ENCODE measurements around the gene STEEP1.
A peak's percentile ranks its signal among the peaks of the same experiment; 100 is the strongest.

The STEEP1 gene

DNA sequence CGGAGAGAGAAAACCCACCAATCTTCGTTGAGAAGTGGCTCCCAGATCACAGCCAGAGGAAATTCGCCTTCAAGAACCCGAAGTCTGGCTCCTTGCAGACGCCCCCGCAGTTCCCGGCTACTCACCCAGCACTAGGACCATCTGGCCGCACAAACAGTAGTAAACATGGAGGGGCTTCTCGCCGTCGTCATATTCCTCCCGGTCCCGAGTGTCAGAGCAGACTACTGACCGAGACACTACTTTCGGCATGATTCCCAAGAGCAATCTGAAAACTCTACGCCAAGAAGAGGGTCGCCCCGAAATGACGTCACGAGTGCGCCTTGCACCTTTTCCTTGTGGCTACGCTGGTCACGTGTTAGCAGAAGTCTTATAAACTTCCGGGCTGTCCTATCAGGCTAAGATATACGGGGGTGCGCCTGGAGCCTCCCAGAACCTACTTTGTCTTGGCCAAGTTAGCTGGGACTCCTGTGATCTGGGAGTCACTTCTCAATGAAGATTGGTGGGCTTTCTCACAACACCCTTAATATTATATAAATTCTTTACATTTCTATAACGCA lies at the start of gene STEEP1:
Gene STEEP1, minus strand, starts transcription at position 303 of the 557 bp plus-strand sequence. Its CDS starts 54 bp downstream, at position 249.
- no peaks in the 10 kb centered on the region for H3K36me3 ChIP-seq (ENCODE audit: insufficient read depth, low read length)
- no peaks in the 10 kb centered on the region for H3K9me3 ChIP-seq (ENCODE audit: low read length)
- no peaks in the 10 kb centered on the region for H3K27me3 ChIP-seq (ENCODE audit: control insufficient read depth in 1 of 2, insufficient read depth in 2 of 2, low read length in 2 of 2)
- no peaks in the 10 kb centered on the region for H3K4me1 ChIP-seq (ENCODE audit: insufficient read depth, low read length)
- H3K27ac ChIP-seq (ENCODE audit: low read depth, low read length): no peak within 1 kb of the TSS
- H3K4me3 ChIP-seq (ENCODE audit: low read depth in 1 of 2, low read length in 2 of 2): peak within 1 kb of the TSS; percentile 37 to 68
- H3K9ac ChIP-seq (ENCODE audit: low read length): peak within 1 kb of the TSS; percentile 71

DNA sequence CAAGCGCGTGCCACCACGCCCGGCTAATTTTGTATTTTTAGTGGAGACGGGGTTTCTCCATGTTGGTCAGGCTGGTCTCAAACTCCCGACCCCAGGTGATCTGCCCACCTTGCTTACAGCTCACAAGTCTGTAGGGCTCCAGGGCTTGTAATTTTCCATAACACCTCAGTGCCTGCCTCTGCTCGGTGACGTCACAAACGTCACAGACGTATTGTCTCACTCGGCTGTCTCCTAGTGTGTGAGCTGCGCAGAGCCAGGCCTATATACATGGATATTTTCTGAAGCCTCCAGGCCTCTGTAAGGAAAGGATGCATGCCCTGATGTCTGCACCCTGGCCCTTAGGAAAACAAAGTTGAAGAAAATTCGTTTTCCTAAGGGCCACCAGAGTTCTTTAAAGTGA lies 49.6 kb upstream of the STEEP1 start:
- no peaks in the 10 kb centered on the region for H3K36me3 ChIP-seq (ENCODE audit: insufficient read depth, low read length)
- H3K4me3 ChIP-seq (ENCODE audit: low read depth in 1 of 2, low read length in 2 of 2): no peak overlapping the region
- H3K9ac ChIP-seq (ENCODE audit: low read length): no peak overlapping the region
- no peaks in the 10 kb centered on the region for H3K27me3 ChIP-seq (ENCODE audit: control insufficient read depth in 1 of 2, insufficient read depth in 2 of 2, low read length in 2 of 2)
- H3K27ac ChIP-seq (ENCODE audit: low read depth, low read length): no peak overlapping the region
- no peaks in the 10 kb centered on the region for H3K9me3 ChIP-seq (ENCODE audit: low read length)
- H3K4me1 ChIP-seq (ENCODE audit: insufficient read depth, low read length): no peaks in the 10 kb centered on the region

DNA sequence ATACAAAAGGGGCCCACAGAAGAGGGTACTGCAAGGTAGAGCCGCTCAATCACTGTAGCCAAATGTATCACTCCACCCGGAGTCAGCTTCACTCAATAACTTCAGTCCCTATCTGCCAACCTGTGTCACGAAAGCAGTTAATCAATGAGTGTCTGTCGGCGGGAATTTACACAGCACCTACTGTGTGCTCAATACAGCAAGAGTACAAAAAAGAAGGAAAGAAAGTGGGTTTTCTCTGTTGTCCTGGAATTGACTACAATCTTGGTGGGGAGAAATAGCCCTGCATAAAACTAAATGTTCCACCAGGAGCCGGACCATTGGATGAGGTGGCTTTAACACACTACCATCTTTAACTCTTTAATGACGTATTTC lies 41.8 kb upstream of the STEEP1 start:
- Histone ChIP-seq H3K27ac (ENCODE audit: low read depth, low read length) (peak overlapping the region; percentile 12), H3K27me3 (ENCODE audit: control insufficient read depth in 1 of 2, insufficient read depth in 2 of 2, low read length in 2 of 2) (no peaks in the 10 kb centered on the region), H3K4me1 (ENCODE audit: insufficient read depth, low read length) (no peaks in the 10 kb centered on the region), H3K36me3 (ENCODE audit: insufficient read depth, low read length) (no peaks in the 10 kb centered on the region), H3K4me3 (ENCODE audit: low read depth in 1 of 2, low read length in 2 of 2) (peak overlapping the region in 1 of 2 donors; percentile 76), H3K9me3 (ENCODE audit: low read length) (no peaks in the 10 kb centered on the region), H3K9ac (ENCODE audit: low read length) (peak overlapping the region; percentile 70)

DNA sequence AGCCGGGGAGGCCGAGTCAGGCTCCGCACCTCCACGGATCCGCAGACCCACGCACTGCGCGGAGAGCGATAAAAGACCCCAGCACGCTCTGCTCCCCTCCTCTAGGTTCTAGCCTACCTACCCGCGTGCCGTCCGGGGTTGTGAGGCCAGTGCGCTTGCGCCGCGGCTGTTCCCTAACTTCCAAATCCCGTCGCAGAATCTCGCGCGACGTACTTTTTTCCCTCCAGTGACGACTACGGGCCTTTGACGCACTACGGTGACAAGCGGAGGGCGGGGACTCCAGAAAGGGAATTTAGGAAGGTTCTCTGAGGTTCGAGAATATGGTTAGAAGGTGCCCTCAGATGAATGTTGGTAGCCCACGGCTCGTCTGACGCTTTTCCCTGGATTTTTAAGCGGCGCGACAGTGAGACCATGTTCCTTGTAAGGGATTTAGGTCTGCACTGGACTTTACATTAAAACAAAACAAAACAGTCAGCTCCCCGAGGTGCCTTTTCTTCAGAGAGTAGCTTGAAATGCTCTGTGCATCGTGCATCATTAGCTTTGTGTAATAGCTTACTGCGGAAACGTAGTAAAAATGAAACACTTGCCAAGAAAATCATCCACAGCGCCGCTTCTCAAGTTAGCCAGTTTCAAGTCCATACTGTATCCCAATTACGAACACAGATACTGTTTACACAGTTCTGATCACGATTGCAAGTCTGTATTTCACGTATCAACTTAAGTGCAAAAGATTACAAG lies 41.2 kb upstream of the STEEP1 start, which contains the start of gene NKRF:
Gene NKRF, minus strand, starts transcription at position 145 of the 738 bp plus-strand sequence.
- H3K27ac ChIP-seq (ENCODE audit: low read depth, low read length): peak within 1 kb of the TSS; percentile 76
- H3K4me1 ChIP-seq (ENCODE audit: insufficient read depth, low read length): no peaks in the 10 kb centered on the region

DNA sequence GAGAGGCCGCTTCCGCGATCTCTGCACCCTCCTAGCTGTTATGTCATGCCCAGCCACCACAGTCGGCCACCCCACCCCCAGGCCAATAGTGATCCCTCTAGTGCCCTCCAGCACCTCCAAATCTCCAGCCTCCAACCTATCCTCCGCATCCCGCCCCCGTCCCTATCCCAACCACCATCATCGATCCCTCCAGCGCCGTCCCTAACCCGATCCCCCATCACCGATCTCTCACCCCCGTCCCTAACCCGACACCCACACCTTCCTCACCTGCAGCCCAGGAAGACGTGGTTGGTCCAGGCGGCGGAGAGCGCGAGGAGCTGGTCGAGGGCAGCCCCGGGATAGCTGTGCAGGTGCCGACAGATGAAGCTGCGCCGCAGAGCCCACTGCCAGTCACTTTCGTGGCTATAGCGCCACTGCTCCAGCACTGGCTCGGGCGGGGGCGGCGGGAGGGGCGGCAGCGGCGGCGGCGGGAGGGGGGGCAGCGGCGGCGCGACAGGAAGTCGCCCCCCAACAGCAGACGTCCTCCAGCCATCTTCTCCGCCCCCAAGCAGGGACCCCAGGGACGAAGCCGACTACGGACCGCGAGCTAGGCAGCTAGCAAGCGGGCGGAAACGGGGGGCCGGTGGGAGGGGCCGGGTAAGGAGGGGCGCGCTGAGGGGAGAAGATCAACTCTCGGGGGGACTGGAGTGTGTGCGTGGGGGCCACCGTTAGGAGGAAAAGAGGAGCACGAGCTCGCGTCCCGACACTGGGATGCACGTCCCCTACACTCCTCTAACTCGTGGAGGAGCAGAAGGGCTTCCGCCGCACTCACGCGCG lies 40.5 kb upstream of the STEEP1 start:
- no peaks in the 10 kb centered on the region for H3K4me1 ChIP-seq (ENCODE audit: insufficient read depth, low read length)
- H3K27me3 ChIP-seq (ENCODE audit: control insufficient read depth in 1 of 2, insufficient read depth in 2 of 2, low read length in 2 of 2): no peaks in the 10 kb centered on the region
- no peaks in the 10 kb centered on the region for H3K36me3 ChIP-seq (ENCODE audit: insufficient read depth, low read length)

More for the DNA sequence above, 41.2 kb upstream of the STEEP1 start, which contains the start of gene NKRF:
- Histone ChIP-seq H3K9me3 (ENCODE audit: low read length) (no peaks in the 10 kb centered on the region), H3K36me3 (ENCODE audit: insufficient read depth, low read length) (no peaks in the 10 kb centered on the region), H3K27me3 (ENCODE audit: control insufficient read depth in 1 of 2, insufficient read depth in 2 of 2, low read length in 2 of 2) (no peaks in the 10 kb centered on the region), H3K9ac (ENCODE audit: low read length) (peak within 1 kb of the TSS; percentile 70), H3K4me3 (ENCODE audit: low read depth in 1 of 2, low read length in 2 of 2) (peak within 1 kb of the TSS; percentile 64 to 76)

DNA sequence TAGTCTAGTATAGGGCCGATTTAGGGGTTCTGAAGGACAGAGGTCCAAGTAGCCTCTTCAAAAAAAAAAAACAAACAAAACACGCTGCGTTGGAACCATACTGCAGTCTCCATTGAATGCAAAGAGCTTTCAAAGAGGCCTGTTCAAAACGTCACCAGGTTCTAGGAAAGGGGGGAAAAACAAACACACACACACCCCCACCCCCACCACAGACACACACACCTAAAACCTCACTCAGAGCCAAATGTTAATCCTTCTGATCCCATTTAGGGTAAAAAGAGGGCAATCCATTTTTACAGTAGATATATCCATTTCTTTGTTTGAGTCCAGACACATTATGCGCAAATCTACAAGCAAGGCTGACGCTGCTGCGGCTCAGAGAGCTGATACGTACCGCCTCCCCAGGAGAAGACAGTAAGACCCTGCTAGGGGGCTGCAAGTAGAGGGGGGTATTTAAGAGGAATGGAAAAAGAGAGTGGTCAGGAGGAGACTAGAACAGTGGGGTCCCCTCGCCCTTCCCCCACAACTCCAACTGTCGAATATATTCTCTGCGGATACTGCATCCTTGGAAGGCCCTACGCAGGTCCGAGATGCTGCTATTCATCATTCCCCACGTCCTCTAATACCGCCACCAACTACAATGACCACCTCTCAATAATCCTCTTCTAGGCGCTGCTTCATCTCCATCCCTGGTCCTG lies 39.7 kb upstream of the STEEP1 start:
- H3K4me1 ChIP-seq (ENCODE audit: insufficient read depth, low read length): no peaks in the 10 kb centered on the region
- H3K9ac ChIP-seq (ENCODE audit: low read length): peak overlapping the region; percentile 50
- peak overlapping the region; percentile 44 for H3K27ac ChIP-seq (ENCODE audit: low read depth, low read length)
- H3K4me3 ChIP-seq (ENCODE audit: low read depth in 1 of 2, low read length in 2 of 2): peak overlapping the region; percentile 64 to 68
- no peaks in the 10 kb centered on the region for H3K36me3 ChIP-seq (ENCODE audit: insufficient read depth, low read length)
- no peaks in the 10 kb centered on the region for H3K27me3 ChIP-seq (ENCODE audit: control insufficient read depth in 1 of 2, insufficient read depth in 2 of 2, low read length in 2 of 2)
- H3K9me3 ChIP-seq (ENCODE audit: low read length): no peaks in the 10 kb centered on the region

More for the DNA sequence above, 40.5 kb upstream of the STEEP1 start:
- peak overlapping the region; percentile 64 to 76 for H3K4me3 ChIP-seq (ENCODE audit: low read depth in 1 of 2, low read length in 2 of 2)
- no peaks in the 10 kb centered on the region for H3K9me3 ChIP-seq (ENCODE audit: low read length)
- peak overlapping the region; percentile 76 for H3K27ac ChIP-seq (ENCODE audit: low read depth, low read length)
- H3K9ac ChIP-seq (ENCODE audit: low read length): peak overlapping the region; percentile 70

DNA sequence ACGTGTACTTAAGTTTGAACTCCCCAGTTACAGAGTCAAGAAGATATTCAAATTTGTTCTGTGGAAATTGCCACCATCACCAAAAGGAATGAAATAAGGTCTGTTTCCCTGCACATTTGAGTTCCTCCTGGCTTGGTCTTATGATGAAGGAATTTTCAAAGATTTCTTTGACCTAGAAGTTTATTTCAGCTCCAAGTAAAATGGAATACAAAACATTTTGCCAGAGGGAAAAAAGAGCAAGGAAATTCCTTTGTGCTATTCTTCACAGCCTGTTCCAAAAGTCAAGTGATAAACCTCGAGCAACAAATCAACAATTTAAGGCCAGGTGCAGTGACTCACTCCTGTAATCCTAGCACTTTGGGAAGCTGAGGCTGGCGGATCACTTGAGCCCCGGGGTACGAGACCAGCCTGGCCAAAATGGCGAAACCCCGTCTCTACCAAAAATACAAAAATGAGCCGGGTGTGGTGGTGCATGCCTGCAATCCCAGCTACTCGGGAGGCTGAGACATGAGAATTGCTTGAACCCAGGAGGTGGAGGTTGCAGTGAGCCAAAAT lies 37.6 kb upstream of the STEEP1 start:
- H3K27ac ChIP-seq (ENCODE audit: low read depth, low read length): no peak overlapping the region

DNA sequence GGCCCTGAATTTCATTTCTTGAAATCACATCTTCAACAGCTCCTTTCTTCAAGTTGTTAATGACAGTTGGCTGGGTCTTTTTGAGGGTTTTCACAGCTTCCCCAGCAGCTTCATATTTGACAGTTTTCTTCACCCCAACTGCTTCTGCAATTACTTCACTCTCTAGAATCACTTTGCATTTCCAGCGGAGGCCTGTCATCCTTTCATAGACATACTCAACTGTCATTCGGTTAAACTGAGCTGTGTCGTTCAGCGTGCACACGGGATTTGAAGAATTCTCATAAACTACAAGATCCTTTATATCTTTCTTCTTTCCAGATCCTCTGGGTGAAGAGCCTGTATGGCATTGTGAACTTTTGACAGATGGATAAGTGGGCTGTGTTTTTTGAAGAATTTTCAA lies 24.6 kb upstream of the STEEP1 start:
- H3K9ac ChIP-seq (ENCODE audit: low read length): no peak overlapping the region
- H3K9me3 ChIP-seq (ENCODE audit: low read length): no peaks in the 10 kb centered on the region
- no peaks in the 10 kb centered on the region for H3K27me3 ChIP-seq (ENCODE audit: control insufficient read depth in 1 of 2, insufficient read depth in 2 of 2, low read length in 2 of 2)
- H3K36me3 ChIP-seq (ENCODE audit: insufficient read depth, low read length): peaks cover 4% of the 10 kb centered on the region
- H3K4me1 ChIP-seq (ENCODE audit: insufficient read depth, low read length): no peaks in the 10 kb centered on the region
- no peak overlapping the region for H3K27ac ChIP-seq (ENCODE audit: low read depth, low read length)
- H3K4me3 ChIP-seq (ENCODE audit: low read depth in 1 of 2, low read length in 2 of 2): no peak overlapping the region

More for the DNA sequence above, 37.6 kb upstream of the STEEP1 start:
- no peak overlapping the region for H3K9ac ChIP-seq (ENCODE audit: low read length)
- H3K4me3 ChIP-seq (ENCODE audit: low read depth in 1 of 2, low read length in 2 of 2): no peak overlapping the region
- no peaks in the 10 kb centered on the region for H3K36me3 ChIP-seq (ENCODE audit: insufficient read depth, low read length)
- no peaks in the 10 kb centered on the region for H3K9me3 ChIP-seq (ENCODE audit: low read length)
- no peaks in the 10 kb centered on the region for H3K4me1 ChIP-seq (ENCODE audit: insufficient read depth, low read length)
- H3K27me3 ChIP-seq (ENCODE audit: control insufficient read depth in 1 of 2, insufficient read depth in 2 of 2, low read length in 2 of 2): no peaks in the 10 kb centered on the region

DNA sequence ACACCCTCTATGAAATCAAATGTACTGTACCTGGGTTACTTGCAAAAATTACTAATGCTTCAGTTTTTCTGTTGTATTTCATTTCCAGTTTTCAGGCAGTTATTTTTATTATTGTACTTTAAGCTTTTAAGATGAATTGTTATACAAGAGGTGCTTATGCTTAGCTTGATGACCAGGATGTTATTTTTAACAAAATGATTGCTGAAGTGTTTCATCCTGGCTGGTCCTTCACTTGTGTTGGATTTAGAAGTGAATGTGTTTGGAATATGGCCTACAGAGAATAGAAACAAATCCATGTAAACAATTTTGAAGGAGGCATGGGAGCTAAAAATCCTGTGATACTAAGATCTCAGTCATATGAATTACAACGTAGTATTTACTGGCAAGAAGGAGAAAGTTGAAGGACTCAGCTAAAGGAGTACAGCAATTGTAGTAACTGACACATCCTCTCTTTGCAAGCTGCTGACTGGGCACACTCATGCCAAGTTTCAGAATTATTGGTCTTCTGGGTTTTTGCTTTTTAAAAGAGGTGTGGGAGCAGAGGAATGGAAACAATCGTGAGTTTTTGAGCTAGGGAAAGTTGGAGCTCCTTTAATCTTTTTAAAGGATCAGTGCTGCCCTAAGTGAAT lies 18.3 kb upstream of the STEEP1 start:
- H3K27ac ChIP-seq (ENCODE audit: low read depth, low read length): no peak overlapping the region
- H3K4me1 ChIP-seq (ENCODE audit: insufficient read depth, low read length): no peaks in the 10 kb centered on the region
- H3K36me3 ChIP-seq (ENCODE audit: insufficient read depth, low read length): no peaks in the 10 kb centered on the region
- H3K9ac ChIP-seq (ENCODE audit: low read length): no peak overlapping the region
- H3K27me3 ChIP-seq (ENCODE audit: control insufficient read depth in 1 of 2, insufficient read depth in 2 of 2, low read length in 2 of 2): no peaks in the 10 kb centered on the region
- no peaks in the 10 kb centered on the region for H3K9me3 ChIP-seq (ENCODE audit: low read length)
- no peak overlapping the region for H3K4me3 ChIP-seq (ENCODE audit: low read depth in 1 of 2, low read length in 2 of 2)

DNA sequence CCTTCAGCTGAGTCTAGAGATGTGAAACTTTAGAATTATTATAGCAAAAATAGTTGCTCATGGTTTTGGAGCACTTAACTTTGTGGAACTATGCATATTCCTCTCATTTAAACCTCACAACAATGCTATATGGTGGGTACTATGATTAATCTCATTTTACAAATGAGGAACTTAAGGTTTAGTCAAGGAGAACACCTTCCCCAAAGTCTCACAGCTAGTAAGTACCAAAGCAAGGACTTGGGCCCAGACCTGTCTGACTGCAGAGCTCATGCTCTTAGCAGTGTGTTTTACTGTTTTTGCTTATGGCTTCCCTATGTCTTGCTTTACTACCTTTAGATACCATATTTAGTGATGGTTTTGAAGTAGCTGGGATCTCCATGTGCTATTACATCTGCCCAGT lies 14.2 kb upstream of the STEEP1 start:
- Histone ChIP-seq H3K4me1 (ENCODE audit: insufficient read depth, low read length) (peaks cover 3% of the 10 kb centered on the region), H3K36me3 (ENCODE audit: insufficient read depth, low read length) (no peaks in the 10 kb centered on the region), H3K4me3 (ENCODE audit: low read depth in 1 of 2, low read length in 2 of 2) (no peak overlapping the region), H3K9me3 (ENCODE audit: low read length) (no peaks in the 10 kb centered on the region), H3K27me3 (ENCODE audit: control insufficient read depth in 1 of 2, insufficient read depth in 2 of 2, low read length in 2 of 2) (no peaks in the 10 kb centered on the region), H3K9ac (ENCODE audit: low read length) (no peak overlapping the region), H3K27ac (ENCODE audit: low read depth, low read length) (no peak overlapping the region)
